ENCODE measurements around the gene DTYMK.
"Not testable (repeated sequence)": the region's sequence is repeated elsewhere in the genome, so short reads cannot be mapped to it uniquely, and the experiment has no call there.

GRCh38 chr2:241732513-241733186 lies 46.0 kb upstream of the DTYMK start:
- TF ChIP-seq MXI1 (IDR thresholded peaks at IDR 0.05; ENCODE audit: low read depth, low read length): not testable (repeated sequence)
- TF ChIP-seq RAD21 (IDR thresholded peaks at IDR 0.05; ENCODE audit: low read length): peak; percentile 41; the same call in 1 of the 2 replicates
